GM20431 (cell line): ENCODE measurements around the gene UGT2B7.
"Not testable (repeated sequence)": the region's sequence is repeated elsewhere in the genome, so short reads cannot be mapped to it uniquely, and the experiment has no call there.

Experiments
- in situ Hi-C: fragments of 300-500 bp; cut with MseI, MboI; formaldehyde crosslinking; loops from one replicate; pipeline ENCODE4 v1.15.0; 2020; ENCODE audit warnings: low sequenced_read_pairs; ENCODE audit not compliant: unreplicated experiment

UGT2B7 gene

DNA sequence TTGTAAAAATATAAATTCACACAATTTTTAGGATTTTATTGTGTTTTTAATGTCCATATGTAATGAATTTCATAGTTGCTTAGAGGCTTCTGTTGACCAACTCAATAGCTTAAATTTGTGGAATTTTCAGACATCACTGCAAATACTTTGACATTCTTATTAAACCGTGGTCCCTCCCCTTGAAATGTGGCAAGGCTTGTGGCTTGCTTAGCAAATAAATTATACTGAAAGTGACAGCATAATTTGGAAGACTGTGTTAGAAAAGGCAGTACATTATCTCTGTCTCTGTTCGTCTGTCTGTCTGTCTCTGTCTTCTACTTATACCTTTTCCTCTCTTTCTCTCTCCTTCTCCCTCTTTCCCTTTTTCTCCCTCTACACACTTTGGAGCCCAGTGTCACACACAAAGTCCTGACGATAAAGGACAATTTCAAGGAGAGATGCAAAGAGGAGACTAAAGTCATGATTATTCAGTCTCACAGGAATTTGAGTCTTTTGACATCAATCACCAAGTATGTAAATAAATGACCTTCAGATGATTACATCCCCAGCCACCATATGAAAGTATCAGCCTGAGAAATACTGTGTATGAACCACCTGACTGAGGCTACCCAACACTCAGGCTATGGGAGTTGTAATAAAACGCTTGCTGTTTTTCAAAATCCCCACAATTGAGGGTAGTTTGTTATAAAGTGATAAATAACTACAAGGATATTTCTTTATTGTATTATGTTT, 21.0 kb upstream of the UGT2B7 start:
- in situ Hi-C loops, result no loop called here

DNA sequence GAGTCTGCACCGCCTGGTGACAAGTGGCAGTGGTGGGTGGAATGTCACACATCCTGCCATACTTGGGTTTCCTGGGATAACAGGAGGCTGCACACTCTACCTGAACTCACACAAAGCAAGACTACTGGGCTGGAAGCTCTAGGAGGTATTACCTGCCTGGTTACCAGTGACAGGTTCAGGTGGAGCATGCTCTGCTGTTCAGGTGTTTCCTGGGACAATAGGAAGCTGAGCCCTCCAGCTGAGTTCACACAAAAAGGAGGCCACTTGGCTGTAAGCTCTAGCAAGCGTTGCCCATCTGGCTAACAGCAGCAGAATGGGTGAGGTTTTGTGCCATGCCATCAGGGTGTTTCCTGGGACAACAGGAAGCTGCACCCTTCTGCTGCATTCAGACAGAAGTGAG, 17.4 kb upstream of the UGT2B7 start:
- in situ Hi-C loops, result no loop called here

DNA sequence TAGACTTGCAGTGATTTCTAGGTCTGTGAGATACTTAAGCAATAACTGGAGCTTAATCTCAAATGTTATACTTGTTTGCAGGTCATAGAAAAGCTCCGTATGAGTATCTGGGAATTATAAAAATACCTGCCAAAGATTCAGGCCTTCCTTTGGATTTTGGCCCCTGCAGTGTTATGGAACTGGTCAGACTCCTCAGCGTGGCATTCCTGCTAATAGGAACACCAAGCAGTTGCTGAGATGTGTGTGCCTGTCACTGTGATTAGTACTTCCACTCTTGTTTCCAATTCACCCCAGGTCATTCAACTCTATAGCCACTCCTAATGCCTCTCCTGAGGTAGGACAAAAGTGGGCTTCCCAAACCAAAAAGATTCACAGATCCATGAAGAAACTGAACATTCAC, 7.8 kb upstream of the UGT2B7 start:
- in situ Hi-C loops, result no loop called here

DNA sequence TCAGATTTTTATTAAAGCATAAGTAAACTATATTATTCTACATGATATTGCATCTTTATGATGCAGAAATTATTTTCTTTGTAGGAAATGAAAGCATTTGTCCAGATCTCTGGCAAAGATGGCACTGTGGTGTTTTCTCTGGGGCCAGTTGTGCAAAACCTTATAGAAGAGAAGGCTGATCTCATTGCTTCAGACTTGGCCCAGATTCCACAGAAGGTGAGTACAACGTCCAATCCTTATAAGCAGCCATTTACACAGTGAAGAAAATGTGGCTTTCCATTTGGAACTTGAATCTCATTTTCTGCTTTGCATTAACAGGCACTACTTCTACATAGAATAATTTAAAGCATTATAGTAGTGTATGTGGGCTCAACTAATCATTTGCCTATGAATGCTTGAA, 6.9 kb upstream of the UGT2B7 start:
- in situ Hi-C loops, result no loop called here

DNA sequence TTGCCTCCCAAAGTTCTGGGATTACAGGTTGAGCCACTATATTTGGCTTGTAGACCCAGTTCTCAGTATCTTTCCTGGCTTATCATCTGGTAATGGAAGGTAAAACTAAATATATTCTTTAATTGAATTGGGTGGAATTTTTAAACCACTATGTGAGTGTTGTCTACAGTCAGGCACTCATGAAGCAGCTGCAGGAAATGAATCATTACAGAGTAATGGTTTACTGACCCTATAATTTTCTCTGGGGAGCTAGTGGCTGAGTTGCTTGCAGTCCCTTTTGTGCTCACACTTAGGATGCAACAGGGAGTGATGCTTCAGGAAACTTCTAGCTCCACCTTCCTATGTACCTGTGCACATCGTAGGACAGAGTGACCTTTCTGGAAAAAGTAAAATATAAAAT, 4.1 kb upstream of the UGT2B7 start:
- in situ Hi-C loops, result no loop called here

DNA sequence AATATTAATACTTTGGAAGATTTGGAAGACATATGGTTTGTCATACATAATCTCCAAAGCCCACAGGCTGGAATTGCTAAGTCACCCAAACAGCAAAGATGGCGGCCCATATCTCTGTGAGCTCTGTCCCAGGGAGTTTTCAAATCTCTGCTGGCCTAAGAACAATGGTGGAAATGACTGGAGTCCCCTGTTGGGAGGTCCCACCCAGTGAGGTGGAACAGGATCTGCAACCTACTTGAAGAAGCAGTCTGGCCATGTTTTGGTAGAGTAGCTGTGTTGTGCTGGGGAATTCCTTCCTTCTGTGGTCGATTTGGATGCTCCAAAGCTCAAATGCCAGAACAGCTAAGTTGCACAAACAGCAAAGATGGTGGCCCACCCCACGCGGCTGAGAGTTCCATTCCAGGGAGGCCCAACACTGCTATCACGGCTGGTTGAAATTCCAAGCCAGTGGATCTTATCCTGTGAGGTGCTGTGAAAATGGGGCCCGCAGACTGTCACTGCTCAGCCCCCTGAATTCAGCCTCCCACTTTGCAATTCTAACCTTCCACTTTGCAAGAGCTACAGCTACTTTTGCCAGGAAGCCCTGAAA, 3.2 kb upstream of the UGT2B7 start:
- in situ Hi-C loops, result no loop called here

DNA sequence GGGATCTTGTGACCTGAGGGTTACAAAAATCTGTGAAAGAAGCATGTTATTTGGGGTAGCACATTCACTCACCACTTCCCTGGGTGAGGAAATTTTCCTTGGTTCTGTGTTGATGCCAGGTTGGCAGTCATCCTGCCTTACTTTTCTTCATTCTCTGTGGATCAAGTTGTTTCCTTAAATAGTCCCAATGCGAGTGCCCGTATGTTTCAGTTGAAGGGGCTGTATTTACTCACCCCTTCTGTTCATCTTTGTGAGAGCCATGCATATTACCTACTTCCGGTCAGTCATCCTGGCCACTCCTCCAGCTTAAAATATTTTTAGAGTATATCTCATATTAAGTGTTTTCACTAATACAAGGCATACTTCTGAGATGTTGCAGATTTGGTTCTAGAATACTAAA, 2.6 kb upstream of the UGT2B7 start:
- in situ Hi-C loops, result no loop called here

DNA sequence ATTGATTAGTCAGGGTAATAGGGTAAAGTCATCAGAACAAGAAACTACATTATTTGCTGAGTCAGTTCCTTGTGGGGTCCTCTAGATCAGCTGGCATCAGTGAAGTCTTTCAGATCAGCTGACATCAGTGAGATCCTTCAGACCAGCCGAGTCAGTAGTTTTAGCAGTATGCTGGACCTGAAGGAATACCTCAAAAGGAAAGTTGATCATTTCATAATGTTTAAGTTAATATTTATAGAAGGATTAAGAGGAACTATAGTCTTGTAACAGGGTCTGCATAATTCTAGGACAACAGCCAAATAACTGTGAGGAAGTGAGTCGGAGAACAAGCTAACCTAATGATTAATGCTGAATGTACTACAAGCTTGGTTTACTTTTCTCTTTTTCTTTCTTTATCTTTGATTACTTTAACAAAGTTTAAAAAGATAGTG, 958 bp upstream of the UGT2B7 start:
- in situ Hi-C loops, result no loop called here

DNA sequence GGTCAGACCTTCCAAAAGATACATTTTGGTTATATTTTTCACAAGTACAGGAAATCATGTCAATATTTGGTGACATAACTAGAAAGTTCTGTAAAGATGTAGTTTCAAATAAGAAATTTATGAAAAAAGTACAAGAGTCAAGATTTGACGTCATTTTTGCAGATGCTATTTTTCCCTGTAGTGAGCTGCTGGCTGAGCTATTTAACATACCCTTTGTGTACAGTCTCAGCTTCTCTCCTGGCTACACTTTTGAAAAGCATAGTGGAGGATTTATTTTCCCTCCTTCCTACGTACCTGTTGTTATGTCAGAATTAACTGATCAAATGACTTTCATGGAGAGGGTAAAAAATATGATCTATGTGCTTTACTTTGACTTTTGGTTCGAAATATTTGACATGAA, 536 bp downstream of the UGT2B7 start:
- in situ Hi-C loops, result no loop called here

DNA sequence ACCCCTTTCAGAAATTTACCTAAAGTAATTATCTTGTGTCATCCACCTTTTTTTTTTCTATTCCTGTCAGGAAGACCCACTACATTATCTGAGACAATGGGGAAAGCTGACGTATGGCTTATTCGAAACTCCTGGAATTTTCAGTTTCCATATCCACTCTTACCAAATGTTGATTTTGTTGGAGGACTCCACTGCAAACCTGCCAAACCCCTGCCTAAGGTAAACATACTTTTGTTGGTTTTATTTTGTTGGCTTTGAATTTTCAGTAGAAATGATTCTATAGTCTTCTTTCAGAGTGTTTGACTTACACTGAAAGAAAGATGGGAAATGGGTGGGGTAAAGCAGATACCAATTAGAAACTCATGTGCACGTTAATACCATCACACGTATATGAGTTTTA, 2.2 kb downstream of the UGT2B7 start:
- in situ Hi-C loops, result no loop called here

DNA sequence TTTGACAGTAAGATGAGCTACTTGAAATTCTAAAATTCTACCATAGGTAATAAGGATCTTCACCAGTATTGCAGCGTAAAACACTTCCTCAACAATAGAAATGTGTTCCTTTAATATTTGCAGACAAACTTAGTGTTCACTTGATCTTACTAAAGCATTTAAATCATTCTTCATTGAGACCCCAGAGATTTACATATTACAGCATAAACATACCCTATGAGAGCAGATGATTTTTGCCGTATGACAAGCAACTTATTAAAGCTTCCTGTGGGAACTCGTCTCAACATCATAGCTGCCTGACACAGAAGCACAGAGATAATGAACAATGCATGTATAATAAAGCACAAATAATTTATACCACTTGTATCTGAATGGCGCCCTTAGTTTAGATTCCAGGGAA, 3.6 kb downstream of the UGT2B7 start:
- in situ Hi-C loops, result no loop called here

DNA sequence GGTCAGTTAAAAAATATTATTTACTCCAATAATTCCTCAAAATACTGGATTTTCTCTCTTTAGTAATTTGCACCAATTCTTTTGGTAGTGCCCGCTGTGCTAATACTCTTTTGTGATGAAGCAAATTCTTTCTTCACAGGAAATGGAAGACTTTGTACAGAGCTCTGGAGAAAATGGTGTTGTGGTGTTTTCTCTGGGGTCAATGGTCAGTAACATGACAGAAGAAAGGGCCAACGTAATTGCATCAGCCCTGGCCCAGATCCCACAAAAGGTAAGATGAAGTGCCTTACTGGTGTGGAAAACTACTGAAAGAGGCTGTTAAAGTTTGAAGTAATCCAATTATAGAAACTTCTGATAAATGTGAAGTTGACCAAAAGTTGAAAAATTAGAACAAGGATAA, 6.4 kb downstream of the UGT2B7 start:
- in situ Hi-C loops, result not testable (repeated sequence)

DNA sequence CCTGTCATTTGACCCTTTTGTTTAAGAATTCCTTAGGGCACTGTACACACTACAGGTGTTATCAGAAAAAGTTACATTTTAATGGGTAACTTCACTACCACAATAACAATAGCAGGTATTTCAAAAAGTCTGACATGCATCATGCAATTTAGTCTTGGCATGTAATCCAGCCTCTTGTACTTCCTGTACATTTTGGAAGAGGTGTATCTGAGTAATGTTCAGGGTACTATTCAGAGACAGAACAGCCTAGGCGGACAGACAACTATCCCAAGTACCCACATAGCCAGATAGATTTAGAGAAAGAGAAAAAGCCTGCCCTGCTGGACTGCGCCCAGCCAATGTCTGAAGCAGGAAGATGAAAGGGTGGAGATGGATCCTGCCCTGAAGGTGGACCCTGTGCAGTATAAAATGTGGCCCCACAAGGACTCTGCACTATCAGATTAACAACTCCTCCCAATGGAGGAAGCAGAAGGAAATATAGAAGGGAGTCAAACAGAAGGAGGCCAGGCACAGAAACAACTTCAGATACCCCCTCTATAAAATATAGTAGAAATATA, 8.5 kb downstream of the UGT2B7 start:
- in situ Hi-C loops, result no loop called here

DNA sequence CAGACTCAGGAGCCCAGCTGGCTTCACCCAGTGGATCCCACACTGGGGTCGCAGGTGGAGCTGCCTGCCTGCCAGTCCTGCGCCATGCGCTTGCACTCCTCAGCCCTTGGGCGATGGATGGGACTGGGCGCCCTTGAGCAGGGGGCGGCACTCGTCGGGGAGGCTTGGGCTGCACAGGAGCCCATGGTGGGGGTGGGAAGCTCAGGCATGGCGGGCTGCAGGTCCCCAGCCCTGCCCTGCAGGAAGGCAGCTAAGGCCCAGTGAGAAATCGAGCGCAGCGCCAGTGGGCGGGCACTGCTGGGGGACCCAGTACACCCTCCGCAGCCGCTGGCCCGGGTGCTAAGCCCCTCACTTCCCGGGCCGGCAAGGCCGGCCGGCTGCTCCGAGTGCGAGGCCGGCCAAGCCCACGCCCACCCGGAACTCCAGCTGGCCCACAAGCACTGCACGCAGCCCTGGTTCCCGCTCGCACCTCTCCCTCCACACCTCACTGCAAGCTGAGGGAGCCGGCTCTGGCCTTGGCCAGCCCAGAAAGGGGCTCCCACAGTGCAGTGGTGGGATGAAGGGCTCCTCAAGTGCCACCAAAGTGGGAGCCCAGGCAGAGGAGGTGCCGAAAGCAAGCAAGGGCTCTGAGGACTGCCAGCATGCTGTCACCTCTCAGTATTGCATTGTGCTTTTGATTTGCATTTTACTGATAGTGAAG, 19.0 kb downstream of the UGT2B7 start:
- in situ Hi-C loops, result not testable (repeated sequence)

DNA sequence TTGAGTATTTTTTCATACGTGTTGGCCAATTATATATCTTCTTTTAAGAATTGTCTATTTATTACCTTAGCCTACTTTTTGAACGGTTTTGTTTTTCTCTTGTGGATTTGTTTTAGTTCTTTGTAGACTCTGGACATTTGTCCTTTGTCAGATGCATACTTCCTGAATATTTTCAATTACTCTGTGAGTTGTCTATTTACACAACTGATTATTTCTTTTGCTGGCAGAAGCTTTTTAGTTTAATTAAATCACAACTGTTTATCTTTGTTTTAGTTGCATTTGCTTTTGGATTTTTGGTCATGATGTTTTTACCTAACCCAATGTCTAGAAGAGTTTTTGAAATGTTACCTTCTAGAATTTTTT, 19.6 kb downstream of the UGT2B7 start:
- in situ Hi-C loops, result no loop called here

DNA sequence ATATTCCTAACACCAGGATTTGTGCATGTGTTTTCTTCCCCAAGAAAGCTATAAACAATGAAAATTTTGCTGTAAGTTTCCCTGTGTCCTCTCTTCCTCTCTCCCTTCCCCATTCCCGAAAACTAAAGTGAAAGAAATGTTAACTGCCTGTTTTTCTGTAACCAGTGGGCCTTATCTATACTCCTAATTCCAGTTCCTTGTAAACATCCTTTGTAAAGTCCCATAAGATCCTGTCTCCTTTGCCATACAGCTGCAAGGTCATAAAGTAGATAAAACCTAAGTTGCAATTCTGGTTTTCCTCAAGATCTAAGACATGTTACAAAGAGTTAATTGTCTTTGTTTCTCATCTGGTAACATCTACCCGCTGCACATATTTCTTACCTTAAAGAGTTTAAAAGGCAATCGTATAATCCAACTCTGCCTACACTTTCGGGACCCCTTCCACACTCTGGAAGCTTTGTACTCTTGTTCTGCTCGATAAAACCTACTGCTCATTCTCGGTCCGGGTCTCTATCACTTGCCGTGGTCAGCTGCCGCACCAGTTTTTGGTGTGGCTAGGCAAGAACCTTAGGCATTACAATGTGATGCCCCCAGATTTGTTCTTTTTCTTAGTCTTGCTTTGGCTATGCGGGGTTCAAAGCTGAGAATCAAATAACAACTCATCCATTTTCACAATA, 20.5 kb downstream of the UGT2B7 start:
- in situ Hi-C loops, result no loop called here

DNA sequence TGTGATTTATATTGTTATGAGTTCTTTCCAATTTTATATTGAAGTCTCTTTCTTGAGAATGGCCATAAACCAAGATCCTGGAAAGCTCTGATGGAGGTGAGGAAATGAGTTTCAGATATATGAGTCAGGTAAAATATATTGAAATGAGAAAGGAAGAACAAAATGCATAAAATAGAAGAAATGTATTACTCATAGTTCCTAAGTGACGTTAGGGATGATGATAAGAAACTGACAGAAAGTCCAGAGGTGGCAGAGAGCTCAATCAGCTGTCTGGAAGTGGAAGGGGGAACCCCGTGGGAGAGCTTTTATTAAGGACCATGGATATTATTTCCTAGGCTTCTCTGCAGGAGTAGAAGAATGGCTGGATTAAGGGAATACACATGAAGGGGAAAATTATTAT, 24.6 kb downstream of the UGT2B7 start:
- in situ Hi-C loops, result no loop called here

DNA sequence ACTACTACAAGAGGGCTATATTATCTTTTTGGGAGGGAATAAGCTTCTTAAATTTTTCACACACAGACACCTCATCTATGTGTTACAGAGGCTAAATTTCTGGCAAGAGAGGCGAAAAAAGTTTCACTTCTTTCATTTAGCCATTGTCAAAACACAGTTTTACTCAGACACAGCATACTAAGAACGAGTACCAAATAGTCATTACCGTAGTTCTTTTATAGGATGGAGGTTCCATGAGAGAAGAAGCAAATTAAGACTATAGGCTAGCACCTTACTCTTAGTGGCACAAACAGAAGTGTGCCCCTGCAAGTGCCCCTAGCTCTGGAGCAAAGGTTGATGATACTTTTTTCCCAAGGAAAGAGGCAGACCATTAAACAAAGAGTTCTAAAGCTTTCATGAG, 26.2 kb downstream of the UGT2B7 start:
- in situ Hi-C loops, result no loop called here

DNA sequence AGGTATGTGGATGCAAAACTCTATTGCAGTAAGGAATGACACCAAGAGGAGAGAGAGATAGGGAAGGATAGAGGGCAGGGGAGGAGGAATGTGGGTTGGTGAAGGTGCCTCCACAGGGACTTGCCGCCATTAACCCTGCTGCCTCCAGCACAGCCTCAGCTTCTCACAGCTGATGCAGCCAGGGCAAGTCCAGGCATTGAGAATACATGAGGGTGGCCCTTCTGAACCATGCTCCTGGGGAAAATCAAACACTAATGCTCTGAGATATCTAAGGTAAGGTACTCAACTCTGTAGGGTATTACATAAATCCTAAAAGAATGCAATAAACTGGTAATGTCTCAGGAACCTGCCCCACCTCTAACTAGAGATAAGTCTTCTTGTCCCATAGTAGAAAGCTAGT, 28.7 kb downstream of the UGT2B7 start:
- in situ Hi-C loops, result no loop called here

DNA sequence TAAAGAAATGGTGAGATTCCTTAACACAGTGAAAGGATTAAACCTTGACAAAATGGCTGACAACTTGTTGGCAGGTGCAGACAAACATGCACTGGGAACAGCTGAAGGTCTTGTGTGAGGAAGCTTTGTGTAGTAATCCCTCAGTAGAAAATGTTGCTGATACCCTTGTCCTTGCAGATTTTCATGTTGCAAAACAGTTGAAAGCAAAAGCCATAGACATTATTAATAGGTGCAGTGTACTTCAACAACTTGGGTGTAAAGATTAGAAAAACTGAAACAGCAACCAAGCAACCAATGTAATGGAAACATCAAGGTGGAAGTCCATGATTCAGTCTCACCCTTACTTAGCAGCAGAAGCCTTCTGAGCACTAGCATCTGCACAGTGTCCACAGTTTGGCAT, 29.8 kb downstream of the UGT2B7 start:
- in situ Hi-C loops, result no loop called here

DNA sequence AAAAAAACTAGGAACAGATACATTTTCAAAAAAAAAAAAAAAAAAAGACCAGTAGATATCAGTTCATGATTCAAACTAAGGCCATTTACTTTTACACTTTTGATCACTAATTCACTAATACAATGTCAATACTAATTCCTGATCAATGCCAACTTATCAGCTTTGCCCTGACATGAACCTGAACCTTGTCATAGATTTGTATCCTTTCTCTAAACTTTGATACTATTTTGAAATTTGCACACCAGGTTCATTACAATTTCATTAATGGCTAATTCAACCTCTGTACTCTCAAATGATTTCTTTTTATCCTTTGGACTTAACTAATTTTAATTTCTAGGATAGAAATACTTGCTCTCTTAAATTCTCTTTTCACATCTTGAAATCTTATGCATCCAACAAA, 37.7 kb downstream of the UGT2B7 start:
- in situ Hi-C loops, result no loop called here
